ENCODE data around the gene C21orf91.

Gene C21orf91

GRCh38 chr21:17828223-17828622, 9.1 kb upstream of the C21orf91 start:
- no peaks in the 10 kb centered on the region for H3K9me3 ChIP-seq
- H3K4me1 ChIP-seq (ENCODE audit: control insufficient read depth in 1 of 2, insufficient read depth in 1 of 2, low read depth in 1 of 2, low read length in 1 of 2) = no peaks in the 10 kb centered on the region
- no peak overlapping the region for H3K27ac ChIP-seq
- no peaks in the 10 kb centered on the region for H3K27me3 ChIP-seq
- no peak for TF ChIP-seq CTCF (IDR thresholded peaks at IDR 0.05)
- H3K4me3 ChIP-seq (ENCODE audit: low read depth in 1 of 2, low read length in 1 of 2) = no peak overlapping the region
- H3K36me3 ChIP-seq = no peaks in the 10 kb centered on the region

GRCh38 chr21:17823846-17824245, 4.7 kb upstream of the C21orf91 start:
- Histone ChIP-seq H3K27me3 (peaks cover 11% of the 10 kb centered on the region), H3K27ac (no peak overlapping the region), H3K9me3 (no peaks in the 10 kb centered on the region), H3K4me3 (ENCODE audit: low read depth in 1 of 2, low read length in 1 of 2) (no peak overlapping the region), H3K36me3 (no peaks in the 10 kb centered on the region), H3K4me1 (ENCODE audit: control insufficient read depth in 1 of 2, insufficient read depth in 1 of 2, low read depth in 1 of 2, low read length in 1 of 2) (peaks cover 10 to 11% of the 10 kb centered on the region in 2 experiments)
- TF ChIP-seq CTCF (IDR thresholded peaks at IDR 0.05) = no peak

GRCh38 chr21:17821121-17821520, 2.0 kb upstream of the C21orf91 start:
- Histone ChIP-seq H3K27ac (no peak overlapping the region), H3K27me3 (peaks cover 11% of the 10 kb centered on the region), H3K4me3 (ENCODE audit: low read depth in 1 of 2, low read length in 1 of 2) (no peak overlapping the region), H3K36me3 (peaks cover 6% of the 10 kb centered on the region), H3K4me1 (ENCODE audit: control insufficient read depth in 1 of 2, insufficient read depth in 1 of 2, low read depth in 1 of 2, low read length in 1 of 2) (peaks cover 28% of the 10 kb centered on the region in 2 experiments), H3K9me3 (no peaks in the 10 kb centered on the region)
- no peak for TF ChIP-seq CTCF (IDR thresholded peaks at IDR 0.05)

GRCh38 chr21:17819877-17820229, 697 bp upstream of the C21orf91 start:
- H3K36me3 ChIP-seq = peaks cover 16% of the 10 kb centered on the region
- peaks cover 28% of the 10 kb centered on the region in 2 experiments for H3K4me1 ChIP-seq (ENCODE audit: control insufficient read depth in 1 of 2, insufficient read depth in 1 of 2, low read depth in 1 of 2, low read length in 1 of 2)
- peak overlapping the region; percentile 89 for H3K27ac ChIP-seq
- no peak for TF ChIP-seq CTCF (IDR thresholded peaks at IDR 0.05)
- no peaks in the 10 kb centered on the region for H3K9me3 ChIP-seq
- H3K4me3 ChIP-seq (ENCODE audit: low read depth in 1 of 2, low read length in 1 of 2) = peak overlapping the region; percentile 82 to 98
- peaks cover 11% of the 10 kb centered on the region for H3K27me3 ChIP-seq

- H3K4me1 ChIP-seq (ENCODE audit: control insufficient read depth in 1 of 2, insufficient read depth in 1 of 2, low read depth in 1 of 2, low read length in 1 of 2) = peaks cover 28% of the 10 kb centered on the region in 2 experiments
- peaks cover 11% of the 10 kb centered on the region for H3K27me3 ChIP-seq
- no peaks in the 10 kb centered on the region for H3K9me3 ChIP-seq
- no peak for TF ChIP-seq CTCF (IDR thresholded peaks at IDR 0.05)
- H3K36me3 ChIP-seq = peaks cover 30% of the 10 kb centered on the region
- H3K4me3 ChIP-seq (ENCODE audit: low read depth in 1 of 2, low read length in 1 of 2) = peak overlapping the region; percentile 82 to 98
- peak overlapping the region; percentile 89 for H3K27ac ChIP-seq
These were observed 706 bp downstream of the C21orf91 start for GRCh38 chr21:17818186-17819113.

All from neutrophil (primary cell).